Endothelial cell of umbilical vein (primary cell): ENCODE data around the gene ZDBF2. TPM values are rescaled to one million over a fixed set of nuclear protein-coding genes. Genes with fewer than 3 reads are reported as not detected.

Experiments
- BruUV-seq: library from RNA; stranded (reverse); fragments of 400-500 nt; replicated peaks from 2 replicates; lab custom pipeline; 2021; lab: Mats Ljungman, UMichigan
- CTCF ChIA-PET: fragments of 300-600, 350-600 bp; sonication (Branson Sonifier 250); formaldehyde crosslinking; loops from one replicate; lab custom pipeline; 2021; ENCODE audit warnings: antibody characterized with exemption, inconsistent platforms; lab: Charles Lee
- POLR2A ChIA-PET: fragments of 300-600, 350-600 bp; sonication (Branson Sonifier 250); formaldehyde crosslinking; loops from one replicate; lab custom pipeline; 2021; ENCODE audit warnings: antibody characterized with exemption, inconsistent platforms; lab: Charles Lee
- DNase-seq: peaks from one replicate; pipeline ENCODE4 v3.0.0-alpha.2; 2011; ENCODE audit warnings: low read depth, low spot score
- FAIRE-seq: peaks from 2 replicates; lab custom pipeline; 2011; peaks lifted over from hg19 to GRCh38; lab: Jason Lieb, UNC
- H2AFZ ChIP-seq: 2 replicates; pipeline ENCODE4 v1.6.0; 2012; ENCODE audit warnings: low read depth, low read length, control low read depth, inconsistent platforms
- H3K27ac ChIP-seq: 2 replicates; pipeline ENCODE4 v1.5.1; 2011; ENCODE audit warnings: low read depth, mild to moderate bottlenecking, control low read depth, low read length, moderate library complexity; ENCODE audit not compliant: insufficient read depth
- H3K27me3 ChIP-seq, 2 experiments: 2 replicates each; pipeline versions ENCODE4 v1.6.0 to v1.6.1; 2011; ENCODE audit warnings: low read length in 2 of 2, mixed read lengths in 1 of 2; ENCODE audit not compliant: control insufficient read depth in 2 of 2, insufficient read depth in 2 of 2
- H3K36me3 ChIP-seq, 2 experiments: 2 replicates in 1 of 2; 3 replicates in 1 of 2; pipeline ENCODE4 v1.5.1; 2011; ENCODE audit warnings: low read length in 2 of 2, mild to moderate bottlenecking in 1 of 2, moderate library complexity in 1 of 2; ENCODE audit not compliant: control insufficient read depth in 2 of 2, insufficient read depth in 2 of 2; ENCODE audit errors: extremely low read depth in 1 of 2
- H3K4me1 ChIP-seq: 3 replicates; pipeline ENCODE4 v1.5.1; 2011; ENCODE audit warnings: mild to moderate bottlenecking, low read length; ENCODE audit not compliant: control insufficient read depth, insufficient read depth; ENCODE audit errors: extremely low read depth
- H3K4me2 ChIP-seq: 2 replicates; pipeline ENCODE4 v1.6.1; 2011; ENCODE audit warnings: low read length, control low read depth, mixed read lengths; ENCODE audit not compliant: insufficient read depth
- H3K4me3 ChIP-seq, 3 experiments: fragments of 200-600 bp in 1 of 3; sonication (generic), shearing (Covaris generic) in 1 of 3; replicated peaks in 1 of 3; 2 replicates each; pipeline ENCODE4 v1.5.1; 2011 to 2016; ENCODE audit warnings: control low read depth in 3 of 3, low read length in 3 of 3, mild to moderate bottlenecking in 2 of 3, inconsistent platforms in 1 of 3, low read depth in 1 of 3, moderate library complexity in 1 of 3; ENCODE audit not compliant: insufficient read depth in 1 of 3
- H3K79me2 ChIP-seq: 2 replicates; pipeline ENCODE4 v1.6.0; 2012; ENCODE audit warnings: low read length, inconsistent platforms; ENCODE audit not compliant: control insufficient read depth, insufficient read depth
- H3K9ac ChIP-seq: replicated peaks from 2 replicates; pipeline ENCODE3; 2011; ENCODE audit warnings: low read length, control low read depth; ENCODE audit not compliant: insufficient read depth; ENCODE audit errors: extremely low read depth
- H3K9me1 ChIP-seq: replicated peaks from 3 replicates; pipeline ENCODE4 v1.6.0; 2011; ENCODE audit warnings: mild to moderate bottlenecking, low read length; ENCODE audit not compliant: control insufficient read depth, insufficient read depth; ENCODE audit errors: extremely low read depth
- H3K9me3 ChIP-seq: replicated peaks from 2 replicates; pipeline ENCODE4 v1.5.1; 2012; ENCODE audit warnings: low read length, inconsistent platforms; ENCODE audit not compliant: control insufficient read depth, insufficient read depth
- H4K20me1 ChIP-seq: replicated peaks from 2 replicates; pipeline ENCODE3; 2011; ENCODE audit warnings: mild to moderate bottlenecking, low read length; ENCODE audit not compliant: control insufficient read depth, insufficient read depth; ENCODE audit errors: extremely low read depth
- EZH2 ChIP-seq: IDR thresholded peaks from 2 replicates; pipeline ENCODE4 v1.6.1; 2012; ENCODE audit warnings: borderline replicate concordance, low read depth, mild to moderate bottlenecking, moderate library complexity, low read length, inconsistent platforms; ENCODE audit not compliant: severe bottlenecking
- FOS ChIP-seq: IDR thresholded peaks from 2 replicates; pipeline ENCODE4 v1.6.1; 2011; ENCODE audit warnings: mild to moderate bottlenecking, low read length, moderate library complexity, borderline replicate concordance; ENCODE audit not compliant: insufficient read depth
- GATA2 ChIP-seq: IDR thresholded peaks from 2 replicates; pipeline ENCODE4 v1.7.0; 2011; ENCODE audit warnings: low read depth, mild to moderate bottlenecking, moderate library complexity, mixed read lengths, low read length; ENCODE audit not compliant: insufficient read length, insufficient read depth
- JUN ChIP-seq: IDR thresholded peaks from 2 replicates; pipeline ENCODE4 v1.6.1; 2011; ENCODE audit warnings: borderline replicate concordance, low read depth; ENCODE audit not compliant: insufficient read length, insufficient read depth
- MAX ChIP-seq: IDR thresholded peaks from 2 replicates; pipeline ENCODE4 v1.6.1; 2011; ENCODE audit not compliant: insufficient read depth, insufficient read length
- MYC ChIP-seq: IDR thresholded peaks from one replicate; pipeline ENCODE4 v1.6.1; 2011; ENCODE audit warnings: mild to moderate bottlenecking, low read depth, low read length
- POLR2A ChIP-seq: IDR thresholded peaks from 2 replicates; pipeline ENCODE4 v1.6.1; 2012; ENCODE audit warnings: low read depth, mild to moderate bottlenecking, control low read depth, low read length
- POLR2AphosphoS5 ChIP-seq: IDR thresholded peaks from 2 replicates; pipeline ENCODE4 v1.6.1; 2012; ENCODE audit warnings: low read depth, mild to moderate bottlenecking, control low read depth, low read length, moderate library complexity; ENCODE audit not compliant: insufficient read depth
- dilution Hi-C: fragments of 300-500 bp; cut with MboI; formaldehyde crosslinking; loops from one replicate; pipeline ENCODE4 v1.15.0; 2019; ENCODE audit warnings: low sequenced_read_pairs; ENCODE audit not compliant: extremely low pct_ligation_motif_present
- intact Hi-C: fragments of 100-400 bp; cut with micrococcal nuclease; formaldehyde crosslinking; loops from one replicate; pipeline ENCODE4 v1.10.0; 2022
- polyA plus RNA-seq, 4 experiments: library from polyadenylated mRNA; depleted of rRNA in 3 of 4; stranded (reverse) in 3 of 4; unstranded in 1 of 4; fragments of >200 nt; gene quantifications; 2 replicates each; pipeline versions ENCODE4 v1.2.1 to v1.2.3, GENCODE V29; 2011 to 2012; ENCODE audit warnings: missing spikeins in 1 of 4
- total RNA-seq: library from RNA; stranded (reverse); gene quantifications from 2 replicates; pipeline ENCODE4 v1.2.3, GENCODE V29; 2021
- TF ChIP-seq, protein P1 (sequence below), 2 donors: IDR thresholded peaks; 1 replicate in 1 of 2; 2 replicates in 1 of 2; pipeline ENCODE4 v1.5.1; 2011; ENCODE audit warnings: low read length in 2 of 2, mild to moderate bottlenecking in 2 of 2, moderate library complexity in 2 of 2, control low read depth in 1 of 2, inconsistent platforms in 1 of 2, low read depth in 1 of 2; ENCODE audit not compliant: insufficient read depth in 1 of 2; ENCODE audit errors: extremely low read depth in 1 of 2

ZDBF2 gene
- total and polyA plus RNA-seq, 2 donors (not counting 3 experiments of a cell fraction or from before 2014, with no cell fraction given), result 1.3 to 9.6 TPM

DNA sequence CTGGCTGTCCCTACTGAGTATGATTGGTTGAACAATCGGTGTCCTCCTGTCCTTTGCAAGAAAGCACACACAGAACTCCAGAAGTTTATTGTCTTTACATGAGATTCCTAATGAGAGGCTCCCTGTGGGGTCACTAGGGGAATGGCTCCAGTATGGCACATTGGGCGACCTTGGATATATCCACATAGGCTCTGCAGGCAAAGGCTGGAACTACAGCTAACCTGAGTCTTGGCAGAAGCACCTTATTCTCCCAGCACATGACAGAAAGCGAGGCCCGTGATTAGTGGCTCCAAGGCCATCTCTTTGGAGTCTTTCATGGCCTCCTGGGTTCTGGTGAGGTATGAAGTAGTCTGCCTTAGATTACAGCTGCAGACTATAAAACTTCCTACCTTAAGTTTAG is 49.0 kb downstream of the ZDBF2 start:
- Histone ChIP-seq H3K27ac (no peak overlapping the region), H2AFZ (no peak overlapping the region), H3K27me3 (no peaks in the 10 kb centered on the region), H3K9me3 (no peaks in the 10 kb centered on the region), H3K36me3 (no peaks in the 10 kb centered on the region), H3K4me3 (no peak overlapping the region), H3K79me2 (no peaks in the 10 kb centered on the region), H4K20me1 (no peaks in the 10 kb centered on the region), H3K9me1 (no peaks in the 10 kb centered on the region), H3K9ac (no peak overlapping the region), H3K4me2 (no peak overlapping the region), H3K4me1 (no peaks in the 10 kb centered on the region)
- no TSS peak for BruUV-seq
- ChIA-PET POLR2A (no interaction called here), CTCF (no interaction called here)
- intact Hi-C loops (no loop called here), dilution Hi-C loops (no loop called here)
- DNase-seq (no peak), FAIRE-seq (no peak)
- TF ChIP-seq JUN (no peak), GATA2 (no peak), MAX (no peak), FOS (no peak), MYC (no peak), POLR2AphosphoS5 (no peak), POLR2A (no peak), EZH2 (no peak)
- TF ChIP-seq, protein P1, sequence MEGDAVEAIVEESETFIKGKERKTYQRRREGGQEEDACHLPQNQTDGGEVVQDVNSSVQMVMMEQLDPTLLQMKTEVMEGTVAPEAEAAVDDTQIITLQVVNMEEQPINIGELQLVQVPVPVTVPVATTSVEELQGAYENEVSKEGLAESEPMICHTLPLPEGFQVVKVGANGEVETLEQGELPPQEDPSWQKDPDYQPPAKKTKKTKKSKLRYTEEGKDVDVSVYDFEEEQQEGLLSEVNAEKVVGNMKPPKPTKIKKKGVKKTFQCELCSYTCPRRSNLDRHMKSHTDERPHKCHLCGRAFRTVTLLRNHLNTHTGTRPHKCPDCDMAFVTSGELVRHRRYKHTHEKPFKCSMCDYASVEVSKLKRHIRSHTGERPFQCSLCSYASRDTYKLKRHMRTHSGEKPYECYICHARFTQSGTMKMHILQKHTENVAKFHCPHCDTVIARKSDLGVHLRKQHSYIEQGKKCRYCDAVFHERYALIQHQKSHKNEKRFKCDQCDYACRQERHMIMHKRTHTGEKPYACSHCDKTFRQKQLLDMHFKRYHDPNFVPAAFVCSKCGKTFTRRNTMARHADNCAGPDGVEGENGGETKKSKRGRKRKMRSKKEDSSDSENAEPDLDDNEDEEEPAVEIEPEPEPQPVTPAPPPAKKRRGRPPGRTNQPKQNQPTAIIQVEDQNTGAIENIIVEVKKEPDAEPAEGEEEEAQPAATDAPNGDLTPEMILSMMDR (IDR thresholded peaks at IDR 0.05; ENCODE audit: extremely low read depth in 1 of 2, insufficient read depth in 1 of 2, low read depth in 1 of 2, low read length in 2 of 2), result no peak
